ENCODE results near the gene PSMA1.

- no peak for TF ChIP-seq CTCF (conservative IDR thresholded peaks at IDR 0.05; ENCODE audit: low read length)
- TF ChIP-seq EZH2phosphoT487 (IDR thresholded peaks at IDR 0.05; ENCODE audit: borderline replicate concordance, low read depth, low read length): no peak
These were observed 22.1 kb upstream of the PSMA1 start for GRCh38 chr11:14542324-14542723.

Data from OCI-LY7 (cell line).